CD4-positive, alpha-beta T cell treated with Interferon gamma for 1 hour (primary cell): ENCODE results near the gene RPN1.
"Not testable (repeated sequence)": the region's sequence is repeated elsewhere in the genome, so short reads cannot be mapped to it uniquely, and the experiment has no call there.

Source experiments
- DNase-seq: peaks from one replicate; pipeline ENCODE4 v3.0.0-alpha.2; 2020

RPN1 gene

DNA sequence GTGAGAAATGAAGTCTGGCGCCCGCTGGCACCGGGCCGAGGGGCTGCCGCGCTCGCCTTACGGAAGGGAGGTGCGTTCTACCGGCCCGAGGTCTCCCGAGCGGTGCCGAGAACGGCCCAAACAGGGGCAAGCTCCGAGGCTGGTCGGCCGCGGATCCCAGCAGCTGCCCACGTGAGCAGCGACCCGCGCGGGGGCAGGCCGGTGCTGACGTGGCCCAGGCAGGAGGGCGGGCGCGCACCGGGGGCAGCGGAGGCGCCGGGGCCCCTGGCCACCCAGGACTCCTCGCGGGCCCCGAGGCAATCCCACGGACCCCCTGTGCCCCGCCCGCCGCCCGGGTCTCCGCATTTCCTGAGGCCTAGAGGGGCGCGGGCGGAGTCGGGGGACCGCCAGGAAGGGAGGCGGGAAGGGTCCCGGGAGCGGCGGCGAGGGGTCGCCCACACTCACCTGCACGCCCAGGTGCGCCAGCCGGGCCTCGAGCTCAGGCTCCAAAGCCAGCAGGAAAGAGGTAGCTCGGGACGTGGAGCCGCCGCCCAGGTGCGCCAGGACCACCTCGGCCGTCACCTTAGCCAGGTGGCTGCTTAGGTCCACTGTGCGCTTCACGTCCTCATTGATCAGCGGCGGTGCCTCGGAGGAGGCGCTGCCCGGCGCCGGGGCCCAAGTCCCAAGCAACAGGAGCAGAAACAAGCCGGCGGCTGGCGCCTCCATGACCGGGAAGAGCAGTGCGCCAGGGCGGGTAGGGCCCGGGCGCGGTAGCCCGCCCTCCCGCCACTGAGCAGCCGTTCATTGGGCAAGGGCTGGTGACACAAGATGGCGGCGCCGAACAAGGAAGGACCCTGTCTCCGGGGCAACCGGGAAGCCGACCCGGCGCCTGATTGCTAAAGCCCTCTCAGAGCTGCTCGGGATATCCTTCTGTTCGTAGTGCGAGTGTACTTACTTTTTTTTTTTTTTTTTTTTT is at the start of gene RPN1:
RPN1 (minus strand) TSS at position 723 of the 955 bp plus-strand sequence; CDS start at position 705, 18 bp downstream.
- DNase-seq = peak; percentile 96

DNA sequence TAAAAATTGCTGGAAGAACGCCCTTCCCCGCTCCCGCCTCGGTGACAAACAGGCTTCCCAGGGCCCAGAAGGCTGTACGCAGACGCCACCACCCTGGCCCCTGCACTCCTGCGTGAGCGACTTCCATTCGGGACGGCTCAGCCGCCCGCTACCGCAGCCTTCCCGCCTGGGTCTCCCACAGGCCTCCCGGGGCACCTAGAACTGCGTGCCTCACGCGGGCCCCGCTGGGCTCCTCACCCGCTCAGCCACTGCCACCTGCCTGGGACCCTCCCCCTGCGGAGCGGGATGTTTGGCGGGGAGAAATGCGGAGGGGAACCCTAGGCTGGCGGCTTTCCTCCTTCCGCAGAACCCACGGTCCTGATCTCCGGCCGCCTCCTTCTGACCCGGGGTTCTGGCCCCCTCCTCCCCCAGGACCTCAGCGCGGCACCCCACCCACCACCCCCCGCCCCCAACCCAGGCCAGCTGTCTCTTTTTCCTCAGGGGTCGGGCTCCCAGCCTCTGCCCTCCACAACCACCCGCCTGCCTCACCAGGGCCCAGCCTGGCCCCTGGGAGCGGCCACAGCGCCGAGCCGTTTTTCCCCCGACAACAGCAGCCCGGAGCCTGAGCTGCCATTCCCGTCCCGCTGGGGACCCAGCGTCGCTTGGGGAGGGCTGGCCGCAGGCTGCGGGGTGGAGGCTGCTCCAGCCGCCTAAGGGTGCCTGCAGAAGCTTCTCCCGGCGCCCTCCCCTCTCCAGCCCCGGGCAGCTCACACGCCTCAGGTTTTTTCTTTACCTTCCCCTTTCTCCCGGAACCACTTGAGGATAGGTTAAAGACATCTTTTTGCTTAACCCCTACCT is 47.8 kb upstream of the RPN1 start:
- peak; percentile 4 for DNase-seq

DNA sequence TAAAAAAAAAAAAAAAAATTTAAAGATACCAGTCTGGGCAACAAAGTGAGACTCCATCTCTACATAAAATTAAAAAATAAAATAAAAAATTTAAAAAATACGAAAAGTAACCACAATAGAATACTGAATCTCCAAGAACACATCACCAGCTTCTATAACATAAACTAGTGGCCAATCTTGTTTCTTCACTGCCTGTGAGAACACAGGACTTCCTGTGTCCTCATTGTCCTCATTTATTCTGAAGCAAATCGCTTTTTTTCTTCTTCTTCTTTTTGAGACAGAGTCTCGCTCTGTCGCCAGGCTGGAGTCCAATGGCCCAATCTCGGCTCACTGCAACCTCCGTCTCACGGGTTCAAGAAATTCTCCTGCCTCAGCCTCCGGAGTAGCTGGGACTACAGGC is 46.7 kb upstream of the RPN1 start:
- no peak for DNase-seq

DNA sequence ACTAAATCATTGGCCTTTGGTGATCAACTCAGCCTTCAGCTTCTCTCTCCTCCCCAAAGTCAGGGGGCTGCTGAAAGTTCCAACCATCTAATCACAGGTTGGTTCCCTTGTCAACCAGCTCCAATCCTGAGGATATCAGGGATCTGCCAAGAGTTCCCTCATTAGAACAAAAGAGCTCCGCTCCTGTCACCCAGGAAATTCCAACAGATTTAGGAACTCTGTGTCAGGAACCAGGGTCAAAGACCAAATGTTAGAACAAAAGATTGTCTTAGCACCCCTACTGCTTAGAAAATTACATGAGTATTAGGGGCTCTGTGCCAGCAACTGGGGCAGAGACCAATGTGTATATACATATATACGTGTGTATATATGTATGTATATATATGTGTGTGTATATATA is 43.1 kb upstream of the RPN1 start:
- no peak for DNase-seq

DNA sequence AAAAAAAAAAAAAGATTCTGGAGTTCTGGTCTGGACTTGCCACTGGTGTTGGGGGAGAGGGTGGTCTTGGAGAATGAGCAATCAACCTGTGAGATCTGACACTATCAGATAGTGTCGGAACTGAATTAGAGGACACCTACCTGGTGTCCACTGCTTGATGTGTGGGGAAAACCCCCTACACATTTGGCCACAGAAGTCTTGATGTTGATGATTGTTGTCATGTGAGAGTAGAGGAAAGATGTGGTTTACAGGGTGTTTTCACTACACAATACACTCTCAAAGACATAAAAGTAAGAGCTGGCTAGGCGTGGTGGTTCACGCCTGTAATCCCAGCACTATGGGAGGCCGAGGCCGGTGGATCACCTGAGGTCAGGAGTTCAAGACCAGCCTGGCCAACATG is 38.4 kb upstream of the RPN1 start:
- DNase-seq = no peak

DNA sequence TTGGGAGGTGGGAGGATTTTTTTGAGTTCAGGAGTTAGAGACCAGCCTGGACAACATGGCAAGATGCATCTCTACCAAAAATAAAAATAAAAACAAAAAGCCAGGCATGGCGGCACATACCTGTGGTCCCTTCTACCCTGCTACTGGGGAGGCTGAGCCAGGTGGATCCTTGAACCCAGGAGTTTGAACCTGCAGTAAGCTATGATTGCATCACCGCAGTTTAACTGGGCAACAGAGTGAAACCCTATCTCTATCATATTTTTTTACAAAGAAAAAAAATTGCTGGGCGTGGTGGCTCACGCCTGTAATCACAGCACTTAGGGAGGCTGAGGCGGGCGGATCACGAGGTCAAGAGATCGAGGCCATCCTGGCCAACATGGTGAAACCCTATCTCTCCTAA is 35.8 kb upstream of the RPN1 start:
- no peak for DNase-seq

DNA sequence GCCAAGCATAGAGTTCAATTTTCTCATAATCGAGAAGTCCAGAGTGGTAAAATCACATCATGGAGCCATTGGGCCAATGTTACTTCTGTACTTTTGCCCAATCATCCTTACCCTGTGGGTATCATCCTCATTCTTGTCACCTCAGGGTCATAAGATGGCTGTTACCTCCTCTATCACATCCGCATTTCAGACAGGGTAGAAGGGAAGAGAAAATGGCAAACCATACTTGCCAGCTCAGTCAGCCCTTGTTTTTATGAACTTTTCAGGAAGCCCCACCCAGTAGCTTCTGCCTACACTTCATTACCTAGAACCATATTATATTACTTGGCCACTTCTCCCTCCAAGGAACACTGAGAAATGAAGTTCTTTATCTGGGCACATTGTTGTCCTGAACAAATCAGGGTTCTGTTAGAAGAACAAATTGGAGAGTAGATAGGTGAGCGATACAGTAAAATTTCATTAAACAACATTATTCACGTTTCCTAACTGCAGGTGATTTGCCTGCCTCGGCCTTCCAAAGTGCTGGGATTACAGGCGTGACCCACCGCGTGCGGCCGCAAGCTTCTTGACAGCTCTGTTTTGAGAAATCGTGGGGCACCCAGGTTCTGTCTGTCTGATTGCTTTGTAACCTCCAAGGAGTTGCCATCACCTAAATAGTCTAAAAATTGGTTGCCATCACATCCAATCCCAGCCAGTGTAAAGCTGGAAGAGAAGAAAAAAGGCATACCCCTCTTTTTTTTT is 34.5 kb upstream of the RPN1 start:
- DNase-seq = no peak

DNA sequence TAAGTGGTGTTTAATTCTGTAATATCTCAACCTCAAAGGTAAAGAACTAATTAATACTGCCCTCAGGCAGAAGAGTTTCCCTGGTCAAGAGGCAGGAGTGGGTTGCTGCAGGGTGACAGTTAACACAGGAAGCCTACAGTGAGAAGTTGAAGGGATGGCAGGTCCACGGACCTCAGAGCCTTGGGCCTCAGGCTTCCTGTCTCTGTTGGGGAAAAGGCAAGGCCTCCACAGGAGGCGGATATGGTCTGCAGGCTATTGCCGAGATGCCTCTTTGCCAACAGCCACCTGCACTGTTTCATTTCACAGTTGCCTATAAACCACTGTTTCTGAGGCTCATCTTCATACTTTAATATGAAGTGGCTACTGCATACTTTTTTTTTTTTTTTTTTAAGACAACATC is 33.3 kb upstream of the RPN1 start:
- peak; percentile 10 for DNase-seq

DNA sequence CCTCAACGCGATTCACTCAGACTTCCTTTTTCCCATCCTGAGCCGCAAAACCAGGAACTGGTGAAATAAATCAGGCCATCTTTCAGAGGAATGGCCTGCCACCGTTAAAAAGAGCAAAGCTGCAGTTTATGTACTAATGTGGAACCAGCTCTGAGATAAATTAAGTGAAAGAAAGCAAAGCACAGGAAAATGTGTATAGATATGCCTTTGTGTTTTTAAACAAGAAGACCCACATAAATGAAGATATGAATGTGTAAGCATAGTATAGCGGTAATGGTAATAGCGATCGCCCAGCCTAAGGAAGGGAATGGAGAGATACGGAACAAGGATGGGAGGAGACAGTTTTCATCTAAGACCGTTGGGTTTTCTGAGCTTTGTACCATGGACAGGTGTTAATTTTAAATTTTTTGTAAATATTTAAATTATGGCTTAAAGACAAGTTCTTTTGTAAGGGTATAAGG is 30.8 kb upstream of the RPN1 start:
- DNase-seq = no peak

DNA sequence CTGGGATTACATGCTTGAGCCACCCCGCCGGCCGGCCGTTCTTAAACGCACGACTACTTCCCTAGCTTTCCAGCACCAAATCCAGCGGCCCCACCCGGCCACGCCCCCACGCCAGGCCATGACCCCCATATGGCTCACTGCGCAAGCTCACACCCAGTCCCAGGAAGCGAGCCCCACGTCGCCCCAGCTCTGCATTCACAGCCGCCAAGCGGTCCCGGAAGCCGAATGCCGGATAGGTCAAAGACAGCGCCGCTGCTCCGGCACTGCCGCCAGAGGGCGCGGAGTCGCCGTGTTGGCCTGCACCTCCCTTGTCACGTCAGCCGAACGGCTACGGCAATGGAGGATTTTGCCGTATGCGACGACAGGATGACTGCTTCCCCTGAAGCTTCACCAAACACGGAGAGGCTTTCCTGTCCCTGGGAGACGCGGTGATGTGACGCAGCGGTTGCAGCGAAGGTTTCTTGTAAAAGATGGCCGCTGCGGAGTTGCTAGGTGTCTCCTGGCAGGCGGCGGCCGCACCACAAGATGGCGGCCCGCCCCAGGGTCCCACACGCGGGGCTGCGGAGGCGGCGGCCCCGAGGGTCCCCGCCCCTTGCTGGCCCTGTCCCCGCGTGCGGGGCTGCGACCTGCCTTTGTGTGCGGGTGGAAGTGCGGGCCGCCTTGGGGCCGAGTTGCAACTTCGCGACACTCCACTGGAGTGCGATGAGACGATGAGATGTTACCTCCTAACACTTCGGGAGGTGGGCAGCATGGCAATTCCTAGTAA is 30.2 kb upstream of the RPN1 start:
- DNase-seq = peak; percentile 97

DNA sequence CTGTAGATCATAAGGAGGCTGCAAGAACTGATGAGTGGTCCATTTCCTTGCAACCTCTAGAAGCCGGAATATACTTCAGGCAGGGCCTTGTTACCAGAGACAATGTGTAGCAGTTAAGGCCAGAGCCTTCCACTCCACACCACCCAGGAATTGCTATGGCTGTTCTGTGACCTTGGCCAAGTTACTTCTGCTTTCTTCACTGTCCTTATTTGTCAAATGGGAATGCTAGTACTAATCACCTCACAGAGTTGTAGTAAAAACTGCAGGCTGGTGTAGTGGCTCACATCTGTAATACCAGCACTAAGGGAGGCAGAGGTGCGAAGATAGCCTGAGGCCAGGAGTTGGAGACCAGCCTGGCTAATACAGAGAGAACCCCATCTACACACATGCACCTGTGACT is 28.7 kb upstream of the RPN1 start:
- no peak for DNase-seq

DNA sequence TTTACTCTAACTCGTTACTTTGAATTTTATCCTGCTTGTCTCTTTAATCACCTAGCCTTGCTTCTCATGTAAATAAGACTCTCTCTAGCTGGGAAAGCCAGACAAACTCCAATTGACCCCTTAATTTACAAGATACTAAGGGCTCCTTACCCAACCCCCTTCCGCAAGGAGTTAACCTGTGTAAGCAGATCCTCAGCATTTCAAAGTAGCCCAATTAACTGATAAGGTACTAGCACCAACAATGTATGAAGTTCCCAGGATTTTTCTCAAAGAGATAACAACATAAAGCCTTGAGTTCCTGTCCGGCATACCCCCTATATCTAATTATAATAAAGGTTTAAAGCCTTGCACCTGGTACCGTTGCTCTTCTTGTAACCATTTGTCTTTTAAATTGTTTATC is 25.2 kb upstream of the RPN1 start:
- DNase-seq = not testable (repeated sequence)

DNA sequence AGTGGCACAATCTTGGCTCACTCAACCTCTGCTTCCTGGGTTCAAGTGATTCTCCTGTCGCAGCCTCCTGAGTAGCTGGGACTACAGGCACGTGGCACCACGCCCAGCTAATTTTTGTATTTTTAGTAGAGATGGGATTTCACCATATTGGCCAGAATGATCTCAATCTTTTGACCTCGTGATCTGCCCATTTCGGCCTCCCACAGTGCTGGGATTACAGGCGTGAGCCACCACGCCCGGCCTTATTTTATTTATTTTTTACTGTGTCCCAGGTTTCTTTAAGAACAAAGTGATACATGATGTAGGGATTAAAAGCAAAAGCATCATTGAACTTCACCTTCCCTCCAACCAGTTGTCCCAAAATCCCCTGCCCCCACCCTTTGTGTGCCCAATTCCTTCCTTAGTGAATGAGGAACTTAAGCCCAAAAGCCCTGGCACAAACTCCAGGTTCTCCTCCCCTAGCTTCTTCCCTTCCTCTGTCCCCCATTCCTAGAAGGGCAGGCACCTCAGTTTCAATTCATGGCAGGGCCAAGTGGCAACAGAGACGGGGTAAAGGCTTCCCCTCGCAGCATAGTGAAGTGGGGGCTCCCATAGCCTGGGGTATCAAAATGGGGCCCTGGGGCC is 23.7 kb upstream of the RPN1 start:
- DNase-seq = no peak

DNA sequence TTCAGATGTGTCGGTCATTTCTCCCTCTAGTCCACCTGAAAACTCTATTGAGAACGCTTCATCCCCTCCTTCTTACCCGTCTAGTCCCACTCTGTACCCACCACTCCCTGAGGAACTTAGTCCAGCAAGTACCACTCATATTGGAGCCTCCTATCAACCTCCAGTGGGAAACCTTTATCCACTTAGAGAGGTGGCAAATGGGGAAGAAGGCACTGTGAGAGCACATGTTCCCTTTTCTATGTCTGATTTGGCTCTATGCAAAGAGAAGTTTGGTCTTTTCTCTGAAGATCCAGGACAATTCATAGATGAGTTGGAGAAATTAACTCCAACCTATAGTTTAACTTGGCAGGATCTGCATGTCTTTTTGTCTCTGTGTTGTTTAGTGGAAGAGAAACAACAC is 17.0 kb upstream of the RPN1 start:
- no peak for DNase-seq

DNA sequence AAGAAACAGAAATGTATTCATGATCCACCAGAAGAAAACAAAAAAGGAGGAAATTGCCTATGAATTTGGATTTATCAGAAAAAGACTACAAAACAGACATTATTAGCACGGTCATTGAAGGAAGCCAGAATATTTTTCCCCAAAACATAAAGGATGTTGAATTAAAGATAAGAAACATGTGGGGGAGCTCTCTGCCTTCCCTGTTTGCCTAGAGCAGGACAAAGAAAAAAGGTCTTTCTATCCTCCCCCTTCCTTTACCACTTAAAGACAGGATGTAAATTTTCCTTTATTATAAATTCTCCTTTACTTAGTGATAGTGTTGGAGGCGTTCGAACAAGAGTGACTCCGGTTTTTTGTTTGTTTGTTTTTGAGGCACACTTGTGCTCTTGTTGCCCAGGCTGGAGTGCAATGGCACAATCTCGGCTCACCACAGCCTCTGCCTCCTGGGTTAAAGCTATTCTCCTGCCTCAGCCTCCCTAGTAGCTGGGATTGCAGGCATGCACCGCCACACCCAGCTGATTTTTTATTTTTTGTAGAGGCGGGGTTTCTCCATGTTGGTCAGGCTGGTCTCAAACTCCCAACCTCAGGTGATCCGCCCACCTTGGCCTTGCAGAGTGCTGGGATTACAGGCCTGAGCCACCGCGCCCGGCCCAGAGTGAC is 14.9 kb upstream of the RPN1 start:
- DNase-seq = no peak

DNA sequence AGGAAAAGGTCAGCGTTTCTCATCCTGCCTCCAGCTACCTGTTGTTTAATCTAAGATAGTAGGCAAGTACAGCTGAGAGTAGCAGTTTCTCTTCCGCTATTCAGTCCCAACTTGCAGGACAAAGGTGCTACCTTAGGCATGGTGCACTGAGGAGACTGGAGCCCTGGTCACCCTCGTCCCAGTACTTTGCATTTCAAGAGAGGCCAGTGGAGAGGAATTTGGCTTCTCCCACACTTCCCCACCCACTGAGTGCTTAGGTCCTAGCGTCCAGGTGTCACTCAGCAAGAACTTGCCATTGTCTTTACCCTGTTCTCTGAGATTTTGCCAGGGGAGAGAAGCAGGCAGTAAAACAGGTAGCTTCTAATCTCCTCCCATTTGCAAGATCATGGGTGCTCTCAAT is 12.5 kb upstream of the RPN1 start:
- DNase-seq = no peak

DNA sequence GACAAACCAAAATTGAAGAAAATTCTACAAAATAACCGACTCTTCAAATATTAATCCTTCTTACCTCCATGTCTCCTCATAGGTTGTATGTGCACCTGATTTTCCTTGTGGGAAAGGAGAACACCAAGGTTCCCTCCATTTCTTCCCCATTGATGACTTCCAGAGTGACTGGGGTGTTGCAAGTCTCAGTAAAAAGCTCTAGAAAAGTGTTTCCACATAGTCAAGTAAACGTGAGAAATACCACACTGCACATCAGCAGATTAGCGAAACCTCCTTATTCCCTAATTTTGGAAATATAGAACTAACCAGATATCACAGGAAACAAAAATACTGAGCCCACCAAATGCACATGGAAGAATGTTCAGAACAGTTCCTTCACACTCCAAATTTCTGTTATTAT is 4.9 kb upstream of the RPN1 start:
- no peak for DNase-seq

DNA sequence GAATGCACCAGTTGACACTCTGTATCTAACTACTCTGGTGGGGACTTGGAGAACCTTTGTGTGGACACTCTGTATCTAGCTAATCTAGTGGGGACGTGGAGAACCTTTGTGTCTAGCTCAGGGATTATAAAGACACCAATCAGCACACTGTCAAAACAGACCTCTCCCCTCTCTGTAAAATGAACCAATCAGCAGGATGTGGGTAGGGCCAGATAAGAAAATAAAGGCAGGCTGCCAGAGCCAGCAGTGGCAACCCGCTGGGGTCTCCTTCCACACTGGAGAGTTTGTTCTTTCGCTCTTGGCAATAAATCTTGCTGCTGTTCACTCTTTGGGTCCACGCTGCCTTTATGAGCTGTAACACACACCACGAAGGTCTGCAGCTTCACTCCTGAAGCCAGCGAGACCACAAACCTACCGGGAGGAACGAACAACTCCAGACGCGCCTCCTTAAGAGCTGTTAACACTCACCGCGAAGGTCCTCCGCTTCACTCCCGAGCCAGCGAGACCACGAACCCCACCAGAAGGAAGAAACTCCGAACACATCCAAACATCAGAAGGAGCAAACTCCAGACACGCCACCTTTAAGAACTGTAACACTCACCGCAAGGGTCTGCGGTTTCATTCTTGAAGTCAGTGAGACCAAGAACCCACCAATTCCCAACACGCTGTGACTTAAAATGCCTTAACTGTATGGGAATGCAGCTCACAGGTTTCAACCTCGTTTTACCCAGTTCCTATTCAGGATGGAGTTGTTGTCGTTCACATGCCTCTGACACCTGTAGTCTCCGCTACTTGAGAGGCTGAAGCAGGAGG is 3.6 kb upstream of the RPN1 start:
- peak; percentile 31 for DNase-seq

DNA sequence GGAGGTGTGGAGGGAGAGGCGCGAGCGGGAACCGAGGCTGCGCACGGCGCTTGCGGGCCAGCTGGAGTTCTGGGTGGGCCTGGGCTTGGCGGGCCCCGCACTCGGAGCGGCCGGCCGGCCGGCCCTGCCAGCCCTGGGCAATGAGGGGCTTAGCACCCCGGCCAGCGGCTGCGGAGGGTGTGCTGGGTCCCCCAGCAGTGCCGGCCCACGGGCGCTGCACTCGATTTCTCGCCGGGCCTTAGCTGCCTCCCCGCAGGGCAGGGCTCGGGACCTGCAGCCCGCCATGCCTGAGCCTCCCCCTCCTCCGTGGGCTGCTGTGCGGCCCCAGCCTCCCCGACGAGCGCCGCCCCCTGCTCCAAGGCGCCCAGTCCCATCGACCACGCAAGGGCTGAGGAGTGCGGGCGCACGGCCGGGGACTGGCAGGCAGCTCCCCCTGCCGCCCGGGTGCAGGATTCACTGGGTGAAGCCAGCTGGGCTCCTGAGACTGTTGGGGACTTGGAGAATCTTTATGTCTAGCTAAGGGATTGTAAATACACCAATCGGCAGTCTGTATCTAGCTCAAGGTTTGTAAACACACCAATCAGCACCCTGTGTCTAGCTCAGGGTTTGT is 2.9 kb upstream of the RPN1 start:
- peak; percentile 61 for DNase-seq
